OCI-LY7 (cell line): ENCODE measurements around the gene CYP1B1. TPM values are rescaled to one million over a fixed set of nuclear protein-coding genes. Genes with fewer than 3 reads are reported as not detected.

Experiments
- BruUV-seq: library from RNA; stranded (reverse); fragments of 400-500 nt; replicated peaks from 2 replicates; lab custom pipeline; 2021; lab: Mats Ljungman, UMichigan
- CTCF ChIA-PET: fragments of 300-600 bp; sonication (Branson Sonifier 250); formaldehyde crosslinking; loops from one replicate; lab custom pipeline; 2022; ENCODE audit warnings: antibody characterized with exemption; ENCODE audit not compliant: unreplicated experiment; lab: Charles Lee
- POLR2A ChIA-PET: fragments of 300-600 bp; sonication (Branson Sonifier 250); formaldehyde crosslinking; loops from one replicate; lab custom pipeline; 2022; ENCODE audit warnings: antibody characterized with exemption; lab: Charles Lee
- DNase-seq: peaks from one replicate; pipeline ENCODE4 v3.0.0-alpha.2; 2015; ENCODE audit warnings: low spot score
- H2AFZ ChIP-seq: fragments of 200-600 bp; sonication (generic), shearing (Covaris generic); 2 replicates; pipeline ENCODE4 v1.6.1; 2014; ENCODE audit warnings: mild to moderate bottlenecking, antibody characterized with exemption, low read length, moderate library complexity
- H3K27ac ChIP-seq: fragments of 200-600 bp; sonication (generic); 2 replicates; pipeline ENCODE4 v1.5.1; 2014; ENCODE audit warnings: mixed run types, low read depth, mild to moderate bottlenecking, moderate library complexity, low read length, inconsistent platforms; ENCODE audit not compliant: poor library complexity, severe bottlenecking
- H3K36me3 ChIP-seq: fragments of 200-600 bp; sonication (generic); 2 replicates; pipeline ENCODE4 v1.6.1; 2014; ENCODE audit warnings: mild to moderate bottlenecking, antibody characterized with exemption, low read length, moderate library complexity, mixed read lengths; ENCODE audit not compliant: insufficient read depth
- H3K4me1 ChIP-seq: fragments of 200-600 bp; sonication (generic); 2 replicates; pipeline ENCODE4 v1.5.1; 2014; ENCODE audit warnings: mild to moderate bottlenecking, low read length; ENCODE audit not compliant: insufficient read depth, poor library complexity, severe bottlenecking
- H3K4me2 ChIP-seq: fragments of 200-600 bp; sonication (generic); 2 replicates; pipeline ENCODE4 v1.6.1; 2014; ENCODE audit warnings: mild to moderate bottlenecking, low read length
- H3K4me3 ChIP-seq: fragments of 200-600 bp; sonication (generic); 2 replicates; pipeline ENCODE4 v1.5.1; 2014; ENCODE audit warnings: mild to moderate bottlenecking, low read depth, low read length; ENCODE audit not compliant: poor library complexity, severe bottlenecking
- H3K79me2 ChIP-seq: fragments of 200-600 bp; sonication (generic); 2 replicates; pipeline ENCODE4 v1.6.1; 2016; ENCODE audit warnings: low read depth, mild to moderate bottlenecking, low read length, moderate library complexity, mixed read lengths; ENCODE audit not compliant: insufficient read depth
- H3K9me2 ChIP-seq: fragments of 200-600 bp; sonication (generic); 2 replicates; pipeline ENCODE4 v1.6.1; 2016; ENCODE audit warnings: mild to moderate bottlenecking, low read length, mixed read lengths; ENCODE audit not compliant: insufficient read depth
- H3K9me3 ChIP-seq: fragments of 200-600 bp; sonication (generic); 2 replicates; pipeline ENCODE4 v1.6.1; 2014; ENCODE audit warnings: mild to moderate bottlenecking, mixed run types, low read length, mixed read lengths
- H4K20me1 ChIP-seq: fragments of 200-600 bp; sonication (generic); 2 replicates; pipeline ENCODE4 v1.6.1; 2014; ENCODE audit warnings: mild to moderate bottlenecking, antibody characterized with exemption, low read length, moderate library complexity, mixed read lengths; ENCODE audit not compliant: insufficient read depth
- CTCF ChIP-seq: fragments of 200-600 bp; sonication (generic); conservative IDR thresholded peaks from 2 replicates; pipeline ENCODE4 v1.5.1; 2014; ENCODE audit warnings: mild to moderate bottlenecking, antibody characterized with exemption, low read length, moderate library complexity, mixed read lengths
- EZH2phosphoT487 ChIP-seq: fragments of 200-600 bp; sonication (generic); IDR thresholded peaks from 2 replicates; pipeline ENCODE4 v1.6.1; 2018; ENCODE audit warnings: low read depth, borderline replicate concordance, mild to moderate bottlenecking, mixed run types, antibody characterized with exemption, low read length, moderate library complexity, mixed read lengths
- intact Hi-C: fragments of 100-400 bp; cut with micrococcal nuclease; formaldehyde crosslinking; loops from one replicate; pipeline ENCODE4 v1.10.0; 2022; ENCODE audit not compliant: unreplicated experiment
- total RNA-seq, 2 experiments: library from RNA; depleted of rRNA in 1 of 2; stranded (reverse); fragments of >200 nt in 1 of 2; shearing (Covaris generic) in 1 of 2; gene quantifications; 2 replicates each; pipeline ENCODE4 v1.2.3, GENCODE V29; 2014 to 2022

Gene CYP1B1
- total RNA-seq, 2 experiments from 2014 or later: 0.44 TPM; not detected in 1

GRCh38 chr2:38098421-38099098, 22.6 kb upstream of the CYP1B1 start:
- intact Hi-C loops: no loop called here
- H2AFZ ChIP-seq: no peak overlapping the region
- BruUV-seq: no TSS peak

GRCh38 chr2:38097988-38098385, 22.0 kb upstream of the CYP1B1 start:
- BruUV-seq: no TSS peak
- Histone ChIP-seq H3K4me1 (no peaks in the 10 kb centered on the region), H3K9me2 (no peaks in the 10 kb centered on the region), H3K9me3 (no peaks in the 10 kb centered on the region), H3K27ac (no peak overlapping the region), H3K4me3 (no peak overlapping the region), H4K20me1 (no peaks in the 10 kb centered on the region), H2AFZ (no peak overlapping the region), H3K36me3 (no peaks in the 10 kb centered on the region), H3K79me2 (no peaks in the 10 kb centered on the region), H3K4me2 (no peak overlapping the region)
- no peak for DNase-seq
- no peak for TF ChIP-seq EZH2phosphoT487
- TF ChIP-seq CTCF: no peak
- intact Hi-C loops: no loop called here
- POLR2A ChIA-PET: interaction anchor here (1.2 kb wide), 1 partner anchor 102 kb away, joined by 4 read pairs; no protein-coding TSS in a partner anchor
- CTCF ChIA-PET: no interaction called here

More at GRCh38 chr2:38098421-38099098, 22.6 kb upstream of the CYP1B1 start:
- no peak overlapping the region for H3K4me3 ChIP-seq
- ChIA-PET CTCF (no interaction called here), POLR2A (interaction anchor here (1.2 kb wide), 1 partner anchor 101 kb away, joined by 4 read pairs; no protein-coding TSS in a partner anchor)
- no peaks in the 10 kb centered on the region for H3K9me2 ChIP-seq
- H3K36me3 ChIP-seq: no peaks in the 10 kb centered on the region
- H3K9me3 ChIP-seq: no peaks in the 10 kb centered on the region
- TF ChIP-seq CTCF (no peak), EZH2phosphoT487 (no peak)
- no peak for DNase-seq
- no peaks in the 10 kb centered on the region for H4K20me1 ChIP-seq
- no peaks in the 10 kb centered on the region for H3K4me1 ChIP-seq
- no peak overlapping the region for H3K4me2 ChIP-seq
- no peak overlapping the region for H3K27ac ChIP-seq
- H3K79me2 ChIP-seq: no peaks in the 10 kb centered on the region
